ENCODE data around the gene PDE11A. TPM values are rescaled to one million over a fixed set of nuclear protein-coding genes. Genes with fewer than 3 reads are reported as not detected.
"Not testable (repeated sequence)": the region's sequence is repeated elsewhere in the genome, so short reads cannot be mapped to it uniquely, and the experiment has no call there.

Gene PDE11A
- total and polyA plus RNA-seq, 2 experiments from 2014 or later = 0.08 to 0.73 TPM

DNA sequence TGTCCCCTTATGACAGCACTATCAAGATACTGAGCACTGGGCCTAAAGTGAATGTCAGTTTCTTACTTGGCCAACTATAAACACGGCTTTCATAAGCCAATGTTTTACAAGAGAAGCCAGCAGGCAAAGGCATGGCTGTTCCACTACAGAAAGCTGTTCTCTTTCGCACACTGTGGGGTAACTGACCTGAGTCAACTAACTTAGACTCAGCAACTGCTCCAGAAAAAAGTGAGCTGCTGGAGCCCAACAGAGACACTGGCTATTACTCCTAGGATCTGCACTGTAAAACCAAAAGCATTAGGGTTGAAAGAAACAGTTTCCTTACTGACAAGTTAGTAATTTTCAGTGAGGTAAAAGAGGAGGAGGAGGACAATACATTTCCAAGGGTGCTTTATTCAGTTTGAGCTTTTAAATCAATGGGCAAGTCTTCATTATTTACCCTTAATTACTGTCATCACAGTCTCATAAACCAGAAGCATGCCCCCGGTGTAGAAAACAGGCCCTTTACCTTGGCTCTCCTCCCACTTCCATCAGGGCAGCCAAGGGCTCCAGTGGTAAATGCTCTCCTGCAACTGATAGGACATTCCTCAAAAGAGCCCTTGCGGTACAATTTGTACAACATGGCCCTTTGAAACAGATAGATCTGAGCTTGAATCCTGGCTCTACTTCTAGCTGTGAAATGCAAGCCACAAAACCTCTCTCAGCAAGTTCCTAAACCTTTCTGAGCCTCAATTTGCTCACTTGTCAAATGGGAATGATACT, 275.7 kb downstream of the PDE11A start (continued):
- no peak for TF ChIP-seq REST (IDR thresholded peaks at IDR 0.05; ENCODE audit: unreplicated experiment)

DNA sequence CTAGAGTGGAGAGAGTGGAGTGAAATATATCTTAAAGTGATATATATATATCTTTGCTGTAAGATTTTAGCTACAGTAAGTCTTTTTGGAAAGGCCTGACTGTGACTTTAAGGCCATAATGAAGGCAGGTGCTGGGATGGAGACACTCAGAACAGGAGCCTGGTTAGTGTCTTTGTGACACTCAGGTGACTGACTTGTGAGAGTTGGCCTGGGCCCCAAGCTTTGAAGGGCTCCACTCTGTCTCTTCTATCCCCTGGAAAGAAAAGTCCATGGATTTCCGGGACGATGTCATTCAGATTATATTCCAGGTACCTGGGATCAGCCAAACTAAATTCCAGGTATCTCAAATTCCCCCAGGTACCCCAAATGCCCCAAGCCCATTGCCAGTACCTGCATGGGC, 276.6 kb downstream of the PDE11A start:
- Mint-ChIP-seq H3K36me3 (ENCODE audit: low read depth) (no peaks in the 10 kb centered on the region), H3K27ac (no peak overlapping the region), H3K27me3 (ENCODE audit: insufficient read depth, low read depth, poor library complexity) (no peaks in the 10 kb centered on the region), H3K4me3 (no peak overlapping the region), H3K9me3 (no peaks in the 10 kb centered on the region), H3K4me1 (peaks cover 18% of the 10 kb centered on the region)
- H3F3A ChIP-seq (replicated peaks; ENCODE audit: low read depth) = no peaks in the 10 kb centered on the region
- H3K79me2 ChIP-seq (replicated peaks; ENCODE audit: insufficient read depth) = no peaks in the 10 kb centered on the region
- H4K20me1 ChIP-seq (replicated peaks; ENCODE audit: insufficient read depth) = no peaks in the 10 kb centered on the region
- H3K4me3 ChIP-seq = no peak overlapping the region
- no peaks in the 10 kb centered on the region for H3K36me3 ChIP-seq (ENCODE audit: insufficient read depth)
- H3K27ac ChIP-seq (ENCODE audit: low read depth) = no peak overlapping the region
- no peak overlapping the region for H3K4me2 ChIP-seq
- no peaks in the 10 kb centered on the region for H3K27me3 ChIP-seq (ENCODE audit: insufficient read depth)
- H3K9me2 ChIP-seq (ENCODE audit: insufficient read depth) = no peaks in the 10 kb centered on the region
- ATAC-seq (no peak), DNase-seq (ENCODE audit: low spot score) (no peak)
- no peak for TF ChIP-seq EZH2 (IDR thresholded peaks at IDR 0.05; ENCODE audit: low read depth, unreplicated experiment)
- TF ChIP-seq ZNF114 (CRISPR knock-in tag; IDR thresholded peaks at IDR 0.05) = no peak
- TF ChIP-seq JUNB (IDR thresholded peaks at IDR 0.05; ENCODE audit: unreplicated experiment) = no peak
- peaks cover 11% of the 10 kb centered on the region for H3K4me1 ChIP-seq (ENCODE audit: insufficient read depth)
- no peak overlapping the region for H2AFZ ChIP-seq

- H3K79me2 ChIP-seq (replicated peaks; ENCODE audit: insufficient read depth); H3K4me2 ChIP-seq; H2AFZ ChIP-seq; H3K4me1 ChIP-seq (ENCODE audit: insufficient read depth); H4K20me1 ChIP-seq (replicated peaks; ENCODE audit: insufficient read depth); H3K4me1 Mint-ChIP-seq; H3K9me2 ChIP-seq (ENCODE audit: insufficient read depth); H3K36me3 ChIP-seq (ENCODE audit: insufficient read depth); H3K27ac ChIP-seq (ENCODE audit: low read depth); H3K27me3 ChIP-seq (ENCODE audit: insufficient read depth); H3K36me3 Mint-ChIP-seq (ENCODE audit: low read depth); H3K27ac Mint-ChIP-seq; H3K4me3 Mint-ChIP-seq; DNase-seq (ENCODE audit: low spot score); H3K4me3 ChIP-seq; H3F3A ChIP-seq (replicated peaks; ENCODE audit: low read depth); H3K27me3 Mint-ChIP-seq (ENCODE audit: insufficient read depth, low read depth, poor library complexity); ATAC-seq: not testable (repeated sequence)
- H3K9me3 Mint-ChIP-seq = peaks cover 10% of the 10 kb centered on the region
Observed at GRCh38 chr2:177785143-177785542, 287.4 kb downstream of the PDE11A start.

- DNase-seq (ENCODE audit: low spot score) (no peak), ATAC-seq (no peak)
- Histone ChIP-seq H2AFZ (no peak overlapping the region), H3K27me3 (ENCODE audit: insufficient read depth) (no peaks in the 10 kb centered on the region), H3K4me2 (no peak overlapping the region), H3K4me3 (no peak overlapping the region), H3K9me2 (ENCODE audit: insufficient read depth) (no peaks in the 10 kb centered on the region), H3F3A (replicated peaks; ENCODE audit: low read depth) (no peaks in the 10 kb centered on the region), H3K79me2 (replicated peaks; ENCODE audit: insufficient read depth) (no peaks in the 10 kb centered on the region), H3K36me3 (ENCODE audit: insufficient read depth) (no peaks in the 10 kb centered on the region; the same call in 1 of the 2 replicates), H3K27ac (ENCODE audit: low read depth) (no peak overlapping the region), H4K20me1 (replicated peaks; ENCODE audit: insufficient read depth) (no peaks in the 10 kb centered on the region), H3K4me1 (ENCODE audit: insufficient read depth) (no peaks in the 10 kb centered on the region)
- no peak overlapping the region for H3K27ac Mint-ChIP-seq
- no peak overlapping the region for H3K4me3 Mint-ChIP-seq
- no peaks in the 10 kb centered on the region for H3K27me3 Mint-ChIP-seq (ENCODE audit: insufficient read depth, low read depth, poor library complexity)
- H3K9me3 Mint-ChIP-seq = peaks cover 10% of the 10 kb centered on the region
- 0 out of 3 replicates have a peak, but pooled peaks cover 2% of the 10 kb centered on the region for H3K4me1 Mint-ChIP-seq
- peaks cover 10% of the 10 kb centered on the region for H3K36me3 Mint-ChIP-seq (ENCODE audit: low read depth)
- no peak for TF ChIP-seq ZNF114 (CRISPR knock-in tag; IDR thresholded peaks at IDR 0.05)
- no peak for TF ChIP-seq STAT1 (IDR thresholded peaks at IDR 0.05; ENCODE audit: unreplicated experiment)
- no peak for TF ChIP-seq POLR2AphosphoS5 (IDR thresholded peaks at IDR 0.05; ENCODE audit: low read depth)
- TF ChIP-seq, protein P1, sequence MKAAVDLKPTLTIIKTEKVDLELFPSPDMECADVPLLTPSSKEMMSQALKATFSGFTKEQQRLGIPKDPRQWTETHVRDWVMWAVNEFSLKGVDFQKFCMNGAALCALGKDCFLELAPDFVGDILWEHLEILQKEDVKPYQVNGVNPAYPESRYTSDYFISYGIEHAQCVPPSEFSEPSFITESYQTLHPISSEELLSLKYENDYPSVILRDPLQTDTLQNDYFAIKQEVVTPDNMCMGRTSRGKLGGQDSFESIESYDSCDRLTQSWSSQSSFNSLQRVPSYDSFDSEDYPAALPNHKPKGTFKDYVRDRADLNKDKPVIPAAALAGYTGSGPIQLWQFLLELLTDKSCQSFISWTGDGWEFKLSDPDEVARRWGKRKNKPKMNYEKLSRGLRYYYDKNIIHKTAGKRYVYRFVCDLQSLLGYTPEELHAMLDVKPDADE (IDR thresholded peaks at IDR 0.05) = no peak
- no peak for TF ChIP-seq JUNB (IDR thresholded peaks at IDR 0.05; ENCODE audit: unreplicated experiment)
- TF ChIP-seq REST (IDR thresholded peaks at IDR 0.05; ENCODE audit: unreplicated experiment) = no peak
Observed at GRCh38 chr2:177784745-177785067, 287.9 kb downstream of the PDE11A start.
